Amniotic stem cell (primary cell): ENCODE data around the gene LACRT.
A peak's percentile ranks its signal among the peaks of the same experiment; 100 is the strongest.

ENCODE experiments used
- DNase-seq: peaks from one replicate; lab custom pipeline; 2025; lab: John Stamatoyannopoulos, UW

Gene LACRT

GRCh38 chr12:54631988-54632728 is 2.5 kb downstream of the LACRT start:
- no peak for DNase-seq

GRCh38 chr12:54631551-54631950 is 3.1 kb downstream of the LACRT start:
- no peak for DNase-seq

- DNase-seq, result no peak
These were observed 4.8 kb downstream of the LACRT start for GRCh38 chr12:54629925-54630324.

GRCh38 chr12:54628186-54628846 is 6.4 kb downstream of the LACRT start:
- no peak for DNase-seq

GRCh38 chr12:54627304-54627703 is 7.4 kb downstream of the LACRT start:
- no peak for DNase-seq

GRCh38 chr12:54625598-54625997 is 9.1 kb downstream of the LACRT start:
- no peak for DNase-seq

GRCh38 chr12:54624315-54625279 is 10.1 kb downstream of the LACRT start:
- DNase-seq, result no peak

GRCh38 chr12:54622463-54623183 is 12.1 kb downstream of the LACRT start:
- no peak for DNase-seq

GRCh38 chr12:54616933-54617680 is 17.6 kb downstream of the LACRT start:
- no peak for DNase-seq

GRCh38 chr12:54612225-54612750 is 22.4 kb downstream of the LACRT start:
- no peak for DNase-seq

GRCh38 chr12:54611715-54612149 is 23.0 kb downstream of the LACRT start:
- no peak for DNase-seq

- no peak for DNase-seq
These were observed 25.9 kb downstream of the LACRT start for GRCh38 chr12:54608769-54609168.

GRCh38 chr12:54608156-54608555 is 26.5 kb downstream of the LACRT start:
- DNase-seq, result no peak

GRCh38 chr12:54606556-54606955 is 28.1 kb downstream of the LACRT start:
- DNase-seq, result no peak

GRCh38 chr12:54605138-54605970 is 29.3 kb downstream of the LACRT start:
- no peak for DNase-seq

GRCh38 chr12:54604436-54604835 is 30.3 kb downstream of the LACRT start:
- no peak for DNase-seq

GRCh38 chr12:54603872-54604271 is 30.8 kb downstream of the LACRT start:
- no peak for DNase-seq

- DNase-seq, result peak; percentile 41
These were observed 31.4 kb downstream of the LACRT start for GRCh38 chr12:54603173-54603814.

- no peak for DNase-seq
These were observed 32.0 kb downstream of the LACRT start for GRCh38 chr12:54602661-54603060.
